ENCODE results near the gene TFPT.
A peak's percentile ranks its signal among the peaks of the same experiment; 100 is the strongest.

- TF ChIP-seq CTCF (IDR thresholded peaks at IDR 0.05), result no peak
- TF ChIP-seq POLR2A (IDR thresholded peaks at IDR 0.05), result no peak
- peak; percentile 30 for TF ChIP-seq POLR2AphosphoS5 (IDR thresholded peaks at IDR 0.05)
These were observed 49.1 kb upstream of the TFPT start for GRCh38 chr19:54164369-54165068.
